Measurements from ENCODE around the gene TULP1. TPM values are rescaled to one million over a fixed set of nuclear protein-coding genes. Genes with fewer than 3 reads are reported as not detected.

The TULP1 gene
- total RNA-seq, 3 donors from 2014 or later, result not detected

DNA sequence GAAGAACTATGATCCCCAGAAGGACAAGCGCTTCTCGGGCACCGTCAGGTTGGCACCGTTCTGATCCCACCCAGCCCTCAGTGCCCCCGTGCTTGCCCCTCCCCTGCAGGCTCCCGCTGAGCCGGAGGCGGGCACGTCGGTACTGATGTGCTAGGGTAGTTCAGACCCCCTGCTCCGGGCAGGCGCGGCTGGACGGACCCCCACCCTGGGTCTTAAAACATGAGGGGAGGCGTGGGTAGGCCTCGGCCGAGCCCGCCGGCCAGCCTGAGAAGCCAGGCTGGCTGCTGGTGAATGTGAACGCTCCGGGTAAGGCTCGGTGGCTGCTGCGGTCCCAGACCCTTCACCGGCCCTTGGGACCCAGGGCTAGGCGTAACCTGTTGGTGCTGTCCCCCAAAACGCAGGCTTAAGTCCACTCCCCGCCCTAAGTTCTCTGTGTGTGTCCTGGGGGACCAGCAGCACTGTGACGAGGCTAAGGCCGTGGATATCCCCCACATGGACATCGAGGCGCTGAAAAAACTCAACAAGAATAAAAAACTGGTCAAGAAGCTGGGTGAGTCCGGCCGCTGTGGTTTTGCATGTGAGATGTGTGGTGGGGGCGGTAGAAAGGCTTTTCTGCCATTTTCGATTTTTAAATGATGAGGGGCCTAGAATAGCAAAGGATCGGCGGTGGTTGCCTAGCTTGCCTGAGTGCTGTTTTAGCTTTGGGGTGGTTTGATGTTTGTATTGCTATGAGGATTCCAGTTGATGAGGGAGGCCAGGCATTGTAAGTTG, 43.5 kb downstream of the TULP1 start:
- peaks cover 3% of the 10 kb centered on the region for H3K36me3 ChIP-seq (ENCODE audit: low read depth)

DNA sequence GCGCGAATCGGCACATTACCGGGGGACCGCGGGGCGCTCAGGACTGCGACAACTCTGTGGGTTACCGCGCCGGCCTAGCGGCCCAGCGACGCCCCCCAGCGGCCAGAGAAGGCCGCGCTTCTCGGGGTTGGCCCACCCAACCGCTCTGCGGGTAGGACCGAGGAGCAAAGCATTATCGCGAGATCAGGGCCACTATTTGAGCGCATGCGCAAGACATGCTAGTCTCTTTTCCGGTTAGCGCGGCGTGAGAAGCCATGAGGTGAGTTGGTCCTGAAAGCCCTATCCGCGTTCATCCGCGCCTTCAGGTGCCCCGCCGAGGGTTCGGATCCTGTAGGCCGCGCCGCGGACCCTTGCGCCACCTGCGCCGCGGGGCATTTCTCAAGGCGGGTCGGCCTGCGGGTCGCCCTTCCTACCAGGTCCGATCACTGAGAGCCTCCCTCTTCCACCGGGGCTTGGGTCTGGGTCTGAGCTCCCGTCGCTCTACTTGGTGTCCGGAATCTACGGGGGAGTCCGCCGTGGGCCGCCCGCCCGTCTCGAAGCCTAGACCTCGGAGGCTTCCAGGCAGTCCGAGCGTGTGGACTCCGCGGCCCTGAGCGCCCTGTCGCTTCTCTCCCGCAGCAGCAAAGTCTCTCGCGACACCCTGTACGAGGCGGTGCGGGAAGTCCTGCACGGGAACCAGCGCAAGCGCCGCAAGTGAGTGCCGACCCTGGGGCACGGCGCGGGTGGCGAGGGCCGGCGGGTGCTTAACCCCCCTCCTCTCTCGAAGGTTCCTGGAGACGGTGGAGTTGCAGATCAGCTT, 44.3 kb downstream of the TULP1 start, which contains the start of gene RPL10A:
Gene RPL10A, plus strand, starts transcription at position 221 of the 799 bp plus-strand sequence. Its CDS starts 34 bp downstream, at position 255.
- peak; percentile 93 for ATAC-seq
- intact Hi-C loops (cut with DNase I, micrococcal nuclease), result no loop called here
- H3K36me3 ChIP-seq (ENCODE audit: low read depth), result peaks cover 3% of the 10 kb centered on the region

More for the DNA sequence above, 43.5 kb downstream of the TULP1 start:
- intact Hi-C loops (cut with DNase I, micrococcal nuclease), result no loop called here
- TF ChIP-seq, protein P1, sequence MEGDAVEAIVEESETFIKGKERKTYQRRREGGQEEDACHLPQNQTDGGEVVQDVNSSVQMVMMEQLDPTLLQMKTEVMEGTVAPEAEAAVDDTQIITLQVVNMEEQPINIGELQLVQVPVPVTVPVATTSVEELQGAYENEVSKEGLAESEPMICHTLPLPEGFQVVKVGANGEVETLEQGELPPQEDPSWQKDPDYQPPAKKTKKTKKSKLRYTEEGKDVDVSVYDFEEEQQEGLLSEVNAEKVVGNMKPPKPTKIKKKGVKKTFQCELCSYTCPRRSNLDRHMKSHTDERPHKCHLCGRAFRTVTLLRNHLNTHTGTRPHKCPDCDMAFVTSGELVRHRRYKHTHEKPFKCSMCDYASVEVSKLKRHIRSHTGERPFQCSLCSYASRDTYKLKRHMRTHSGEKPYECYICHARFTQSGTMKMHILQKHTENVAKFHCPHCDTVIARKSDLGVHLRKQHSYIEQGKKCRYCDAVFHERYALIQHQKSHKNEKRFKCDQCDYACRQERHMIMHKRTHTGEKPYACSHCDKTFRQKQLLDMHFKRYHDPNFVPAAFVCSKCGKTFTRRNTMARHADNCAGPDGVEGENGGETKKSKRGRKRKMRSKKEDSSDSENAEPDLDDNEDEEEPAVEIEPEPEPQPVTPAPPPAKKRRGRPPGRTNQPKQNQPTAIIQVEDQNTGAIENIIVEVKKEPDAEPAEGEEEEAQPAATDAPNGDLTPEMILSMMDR (IDR thresholded peaks at IDR 0.05), result no peak
- H3K4me3 ChIP-seq, result peak overlapping the region; percentile 66
- H3K9me3 ChIP-seq, result no peaks in the 10 kb centered on the region
- peak; percentile 29 for ATAC-seq
- peak in 1 of 3 donors; percentile 74 for DNase-seq
- peaks cover 20% of the 10 kb centered on the region for H3K4me1 ChIP-seq (ENCODE audit: low read depth)

DNA sequence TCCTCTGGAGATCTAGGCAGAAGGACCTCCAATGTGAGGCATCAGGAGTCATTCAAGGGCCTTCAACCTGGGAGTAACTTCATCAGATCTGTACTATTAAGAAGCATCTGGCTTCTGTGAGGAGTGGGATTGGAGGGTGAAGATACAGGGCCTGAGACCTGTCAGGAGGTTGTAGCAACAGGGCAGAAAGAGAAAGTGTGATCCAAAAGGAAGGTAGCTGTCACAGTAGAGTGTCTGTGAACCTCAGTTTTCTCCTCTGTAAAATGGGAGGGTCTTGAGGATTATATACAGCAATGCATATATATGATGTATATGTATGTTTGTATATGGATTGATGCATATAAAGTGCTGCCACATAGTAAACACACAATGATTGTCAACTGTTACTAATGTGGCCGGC, 47.0 kb downstream of the TULP1 start:
- ATAC-seq, result no peak
- peaks cover 10% of the 10 kb centered on the region for H3K4me1 ChIP-seq (ENCODE audit: low read depth)
- no peaks in the 10 kb centered on the region for H3K36me3 ChIP-seq (ENCODE audit: low read depth)
- DNase-seq, result no peak
- no peaks in the 10 kb centered on the region for H3K9me3 ChIP-seq
- TF ChIP-seq, protein P1 (IDR thresholded peaks at IDR 0.05), result no peak
- no peak overlapping the region for H3K4me3 ChIP-seq
- intact Hi-C loops (cut with DNase I, micrococcal nuclease), result no loop called here

More for the DNA sequence above, 44.3 kb downstream of the TULP1 start, which contains the start of gene RPL10A:
- H3K4me3 ChIP-seq, result peak within 1 kb of the TSS; percentile 66
- TF ChIP-seq, protein P1 (IDR thresholded peaks at IDR 0.05), result peak; percentile 96
- H3K4me1 ChIP-seq (ENCODE audit: low read depth), result peaks cover 20% of the 10 kb centered on the region
- H3K9me3 ChIP-seq, result no peaks in the 10 kb centered on the region
- DNase-seq, result peak; percentile 96 to 97 (median 97)

DNA sequence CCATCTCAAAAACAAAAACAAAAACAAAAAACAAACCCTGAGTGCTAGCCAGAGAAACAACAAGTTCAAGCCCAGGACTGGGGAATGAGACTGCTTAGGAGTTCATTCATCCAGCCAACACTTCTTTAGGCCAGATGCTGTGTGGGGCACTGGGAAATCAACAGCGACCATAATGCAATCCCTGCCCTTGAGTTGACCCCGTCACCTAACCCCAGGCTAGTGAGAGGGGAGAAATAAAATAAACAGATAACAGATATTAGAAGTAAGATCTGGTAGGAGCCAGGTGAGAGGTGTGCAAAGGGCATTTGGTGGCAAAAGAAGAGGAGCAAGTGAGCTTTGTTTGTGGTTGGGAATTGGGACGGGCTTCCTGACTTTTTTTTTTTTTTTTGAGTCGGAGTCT, 49.4 kb downstream of the TULP1 start:
- ATAC-seq (no peak), DNase-seq (no peak)
- TF ChIP-seq, protein P1 (IDR thresholded peaks at IDR 0.05), result no peak
- H3K36me3 ChIP-seq (ENCODE audit: low read depth), result no peaks in the 10 kb centered on the region
- H3K9me3 ChIP-seq, result no peaks in the 10 kb centered on the region
- intact Hi-C loops (cut with DNase I, micrococcal nuclease), result no loop called here
- peaks cover 4% of the 10 kb centered on the region for H3K4me1 ChIP-seq (ENCODE audit: low read depth)
- no peak overlapping the region for H3K4me3 ChIP-seq

DNA sequence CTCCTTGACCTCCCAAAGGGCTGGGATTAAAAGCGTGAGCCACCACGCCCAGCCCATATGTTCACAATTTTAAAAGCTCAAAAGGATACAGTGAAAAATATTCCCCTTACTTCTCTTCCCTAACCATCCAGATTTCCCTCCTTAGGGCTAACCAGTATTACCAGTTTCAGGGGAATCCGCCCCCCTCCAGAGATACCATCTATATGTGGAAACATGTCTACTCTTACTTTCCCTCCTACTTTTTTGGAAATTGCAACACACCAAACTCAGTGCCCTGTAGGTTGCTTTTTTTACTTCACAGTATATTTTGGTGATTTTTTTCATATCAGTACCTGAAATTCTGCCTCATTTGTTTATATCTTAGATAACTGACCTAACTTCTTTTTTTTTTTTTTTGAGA, 51.4 kb downstream of the TULP1 start:
- intact Hi-C loops (cut with DNase I, micrococcal nuclease), result no loop called here
- H3K4me1 ChIP-seq (ENCODE audit: low read depth), result no peaks in the 10 kb centered on the region
- H3K9me3 ChIP-seq, result no peaks in the 10 kb centered on the region
- TF ChIP-seq, protein P1 (IDR thresholded peaks at IDR 0.05), result no peak
- DNase-seq, result no peak
- H3K36me3 ChIP-seq (ENCODE audit: low read depth), result no peaks in the 10 kb centered on the region
- H3K4me3 ChIP-seq, result no peak overlapping the region
- ATAC-seq, result no peak

All from mucosa of descending colon (tissue), 3 donors.